ENCODE measurements around the gene CLTB.

- peak; percentile 66; the same call in 1 of the 2 replicates for TF ChIP-seq HOXB5 (CRISPR knock-in tag; IDR thresholded peaks at IDR 0.05)
- TF ChIP-seq CTCF (IDR thresholded peaks at IDR 0.05): peak; percentile 99
- peak; percentile 48; the same call in 1 of the 2 replicates for TF ChIP-seq POLR2A (IDR thresholded peaks at IDR 0.05; ENCODE audit: low read length)
- no peak for TF ChIP-seq USF2 (IDR thresholded peaks at IDR 0.05)
- no peak for TF ChIP-seq HDAC2 (IDR thresholded peaks at IDR 0.05)
- TF ChIP-seq CHD2 (IDR thresholded peaks at IDR 0.05; ENCODE audit: low read length, partially characterized antibody): no peak
- no peak for TF ChIP-seq RARB (CRISPR knock-in tag; IDR thresholded peaks at IDR 0.05)
- peak; percentile 79 to 97 for TF ChIP-seq RAD21 (conservative IDR thresholded peaks at IDR 0.05 in 1 of 2, IDR thresholded peaks at IDR 0.05 in 1 of 2)
- TF ChIP-seq PHF8 (IDR thresholded peaks at IDR 0.05; ENCODE audit: borderline replicate concordance, low read depth): peak; percentile 50
These were observed at the start of gene CLTB for GRCh38 chr5:176415952-176416924.

All from A549 (cell line).